Measurements from ENCODE around the gene ZNF467. TPM values are rescaled to one million over a fixed set of nuclear protein-coding genes. Genes with fewer than 3 reads are reported as not detected.

Gene ZNF467
- total and polyA plus RNA-seq, 11 donors, result 2.6 to 9.5 (median 4.7) TPM

GRCh38 chr7:149728491-149729375 lies 44.7 kb downstream of the ZNF467 start:
- intact Hi-C loops (cut with DNase I), result no loop called here
- no peaks in the 10 kb centered on the region for H3K27me3 ChIP-seq
- H3K4me3 ChIP-seq, result no peak overlapping the region
- TF ChIP-seq, protein P1, sequence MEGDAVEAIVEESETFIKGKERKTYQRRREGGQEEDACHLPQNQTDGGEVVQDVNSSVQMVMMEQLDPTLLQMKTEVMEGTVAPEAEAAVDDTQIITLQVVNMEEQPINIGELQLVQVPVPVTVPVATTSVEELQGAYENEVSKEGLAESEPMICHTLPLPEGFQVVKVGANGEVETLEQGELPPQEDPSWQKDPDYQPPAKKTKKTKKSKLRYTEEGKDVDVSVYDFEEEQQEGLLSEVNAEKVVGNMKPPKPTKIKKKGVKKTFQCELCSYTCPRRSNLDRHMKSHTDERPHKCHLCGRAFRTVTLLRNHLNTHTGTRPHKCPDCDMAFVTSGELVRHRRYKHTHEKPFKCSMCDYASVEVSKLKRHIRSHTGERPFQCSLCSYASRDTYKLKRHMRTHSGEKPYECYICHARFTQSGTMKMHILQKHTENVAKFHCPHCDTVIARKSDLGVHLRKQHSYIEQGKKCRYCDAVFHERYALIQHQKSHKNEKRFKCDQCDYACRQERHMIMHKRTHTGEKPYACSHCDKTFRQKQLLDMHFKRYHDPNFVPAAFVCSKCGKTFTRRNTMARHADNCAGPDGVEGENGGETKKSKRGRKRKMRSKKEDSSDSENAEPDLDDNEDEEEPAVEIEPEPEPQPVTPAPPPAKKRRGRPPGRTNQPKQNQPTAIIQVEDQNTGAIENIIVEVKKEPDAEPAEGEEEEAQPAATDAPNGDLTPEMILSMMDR (IDR thresholded peaks at IDR 0.05), result no peak
- TF ChIP-seq POLR2A (IDR thresholded peaks at IDR 0.05), result no peak
- H3K27ac ChIP-seq, result peak overlapping the region in 4 of 12 donors; percentile 56 to 80 (median 76)
- no peaks in the 10 kb centered on the region for H3K9me3 ChIP-seq
- ATAC-seq, result no peak
- no peak for DNase-seq
- WGBS, 4 donors, result 89 to 98% (median 91%) methylated on average over 10 to 21 of the region's 21 CpGs
- peaks cover 0 to 100% (median 83%) of the 10 kb centered on the region in 9 donors for H3K36me3 ChIP-seq
- peaks cover 0 to 25% (median 5%) of the 10 kb centered on the region in 12 donors for H3K4me1 ChIP-seq

DNA sequence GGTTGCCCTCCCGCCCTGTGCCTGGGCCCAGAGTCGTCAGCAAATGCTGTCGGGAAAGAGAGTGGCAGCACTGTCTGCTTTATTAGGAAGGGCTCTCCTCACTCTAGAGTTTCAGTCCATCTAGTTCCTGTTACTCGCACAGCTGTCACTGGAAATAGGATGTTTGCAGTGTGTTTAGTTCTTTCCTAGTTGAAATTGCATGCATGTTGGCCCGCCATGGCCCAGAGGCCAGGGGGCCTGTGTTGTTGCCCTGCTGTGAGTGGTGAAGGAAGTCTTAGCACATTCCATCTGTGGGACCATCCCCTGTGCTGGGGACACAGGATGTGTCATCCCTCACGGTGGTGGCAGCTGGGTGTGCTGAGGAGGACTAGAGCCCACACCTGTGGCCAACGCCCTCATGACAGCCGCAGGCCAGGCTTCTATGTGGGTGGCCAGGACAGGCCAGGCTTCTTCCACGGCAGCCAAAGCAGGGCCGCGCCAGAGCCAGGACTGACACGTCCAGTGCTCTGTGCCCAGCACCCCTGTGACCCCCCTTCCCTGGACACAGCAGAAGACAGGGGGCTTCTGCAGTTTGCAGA lies 45.4 kb downstream of the ZNF467 start:
- Histone ChIP-seq H3K27ac (peak overlapping the region in 1 of 12 donors; percentile 49), H3K36me3 (peaks cover 0 to 100% (median 86%) of the 10 kb centered on the region in 9 donors), H3K4me3 (no peak overlapping the region), H3K9me3 (no peaks in the 10 kb centered on the region), H3K4me1 (peaks cover 0 to 25% (median 5%) of the 10 kb centered on the region in 12 donors), H3K27me3 (no peaks in the 10 kb centered on the region)
- intact Hi-C loops (cut with DNase I), result no loop called here
- WGBS, 4 donors, result 78 to 88% (median 85%) methylated on average over 8 to 12 of the region's 12 CpGs
- TF ChIP-seq POLR2A (IDR thresholded peaks at IDR 0.05), result no peak
- TF ChIP-seq, protein P1 (IDR thresholded peaks at IDR 0.05), result no peak
- DNase-seq (no peak), ATAC-seq (no peak)

- Histone ChIP-seq H3K27me3 (no peaks in the 10 kb centered on the region), H3K4me3 (no peak overlapping the region), H3K36me3 (peaks cover 0 to 100% (median 87%) of the 10 kb centered on the region in 9 donors), H3K27ac (peak overlapping the region in 1 of 12 donors; percentile 49), H3K9me3 (no peaks in the 10 kb centered on the region), H3K4me1 (peaks cover 0 to 23% (median 5%) of the 10 kb centered on the region in 12 donors)
- TF ChIP-seq, protein P1 (IDR thresholded peaks at IDR 0.05), result no peak
- TF ChIP-seq POLR2A (IDR thresholded peaks at IDR 0.05), result no peak
- DNase-seq, result no peak
- ATAC-seq, result no peak
- WGBS, 4 donors, result 79 to 89% (median 87%) methylated on average over 13 of the region's 13 CpGs
- intact Hi-C loops (cut with DNase I), result no loop called here
Measured at GRCh38 chr7:149727053-149727898, 46.1 kb downstream of the ZNF467 start.
